Upper lobe of left lung (tissue), 6 donors: Measurements from ENCODE around the gene PFN2. TPM values are rescaled to one million over a fixed set of nuclear protein-coding genes. Genes with fewer than 3 reads are reported as not detected.

ENCODE experiments used
- ATAC-seq, 2 donors: fragments of 200-7000 bp; cut with Tn5 transposase; one replicate each; pipeline ENCODE4 v1.9.1; 2022; ENCODE audit warnings: mild to moderate bottlenecking in 2 of 2, moderate library complexity in 2 of 2; ENCODE audit not compliant: low FRiP score in 2 of 2
- DNase-seq, 2 donors: peaks; one replicate each; pipeline ENCODE4 v3.0.0-alpha.2; 2019 to 2020
- H3K27ac ChIP-seq, 4 donors: fragments of 200-600 bp; sonication (generic); one replicate each; pipeline ENCODE4 v1.5.1; 2016 to 2019
- H3K27me3 ChIP-seq, 4 donors: fragments of 200-600 bp; sonication (generic); one replicate each; pipeline ENCODE4 v1.5.1; 2017 to 2019
- H3K36me3 ChIP-seq, 4 donors: fragments of 200-600 bp; sonication (generic); one replicate each; pipeline ENCODE4 v1.5.1; 2016 to 2019
- H3K4me1 ChIP-seq, 4 donors: fragments of 200-600 bp; sonication (generic); one replicate each; pipeline ENCODE4 v1.5.1; 2018 to 2019
- H3K4me3 ChIP-seq, 4 donors: fragments of 200-600 bp; sonication (generic); one replicate each; pipeline ENCODE4 v1.5.1; 2017 to 2019; ENCODE audit warnings: mild to moderate bottlenecking in 2 of 4, moderate library complexity in 1 of 4
- H3K9me3 ChIP-seq, 4 donors: fragments of 200-600 bp; sonication (generic); one replicate each; pipeline ENCODE4 v1.5.1; 2018 to 2019
- CTCF ChIP-seq, 6 experiments: fragments of 450-650 bp in 4 of 6; fragments of 200-600 bp in 2 of 6; sonication (generic) in 2 of 6; IDR thresholded peaks; one replicate each; pipeline ENCODE4 v1.5.1; 2016 to 2019; ENCODE audit warnings: antibody characterized with exemption in 6 of 6
- EP300 ChIP-seq, 4 donors: sonication (generic); formaldehyde crosslinking; IDR thresholded peaks; one replicate each; pipeline ENCODE4 v1.5.1; 2017; ENCODE audit warnings: antibody characterized with exemption in 4 of 4, control low read depth in 2 of 4
- POLR2A ChIP-seq, 4 donors: fragments of 450-650 bp; IDR thresholded peaks; one replicate each; pipeline ENCODE4 v1.5.1; 2016 to 2017; ENCODE audit warnings: antibody characterized with exemption in 4 of 4, mild to moderate bottlenecking in 2 of 4
- POLR2AphosphoS5 ChIP-seq, 2 donors: sonication (generic); formaldehyde crosslinking; IDR thresholded peaks; one replicate each; pipeline ENCODE4 v1.5.1; 2017; ENCODE audit warnings: antibody characterized with exemption in 2 of 2
- WGBS, 2 donors: methylation state at CpG; one replicate each; pipeline ENCODE4 v1.1.5; 2017 to 2018; 5-methylcytosine and 5-hydroxymethylcytosine counted together
- total RNA-seq, 6 donors: library from RNA; depleted of rRNA in 4 of 6; stranded (reverse); fragments of >200 nt in 4 of 6; gene quantifications; one replicate each; pipeline versions ENCODE4 v1.1.0 to v1.2.1, GENCODE V29; 2016 to 2021
- donor health status: DM: no; HTN: no; CAD: no; lungs with moderate emphysema.
- donor health status: DM: no; HTN: yes; CAD: no; lungs with severe emphysema.

The PFN2 gene
- total RNA-seq, 6 donors from 2014 or later = 6.3 to 38.5 (median 16.8) TPM

- no peaks in the 10 kb centered on the region for H3K4me1 ChIP-seq
- H3K27ac ChIP-seq = no peak overlapping the region
- ATAC-seq (peak in 1 of 2 donors; percentile 38), DNase-seq (no peak)
- H3K4me3 ChIP-seq = no peak overlapping the region
- 72% methylated on average over 4 of the region's 4 CpGs for WGBS, 2 donors
- H3K27me3 ChIP-seq = no peaks in the 10 kb centered on the region
- no peaks in the 10 kb centered on the region for H3K36me3 ChIP-seq
- no peaks in the 10 kb centered on the region for H3K9me3 ChIP-seq
- TF ChIP-seq CTCF (IDR thresholded peaks at IDR 0.05) = no peak
- no peak for TF ChIP-seq EP300 (IDR thresholded peaks at IDR 0.05)
- TF ChIP-seq POLR2A (IDR thresholded peaks at IDR 0.05) = no peak
- no peak for TF ChIP-seq POLR2AphosphoS5 (IDR thresholded peaks at IDR 0.05)
These were observed 34.8 kb upstream of the PFN2 start for GRCh38 chr3:150005243-150006112.

- DNase-seq (no peak), ATAC-seq (no peak)
- Histone ChIP-seq H3K27me3 (no peaks in the 10 kb centered on the region), H3K4me3 (no peak overlapping the region), H3K9me3 (no peaks in the 10 kb centered on the region), H3K36me3 (no peaks in the 10 kb centered on the region), H3K4me1 (no peaks in the 10 kb centered on the region), H3K27ac (no peak overlapping the region)
- no peak for TF ChIP-seq POLR2A (IDR thresholded peaks at IDR 0.05)
- TF ChIP-seq EP300 (IDR thresholded peaks at IDR 0.05) = no peak
- TF ChIP-seq POLR2AphosphoS5 (IDR thresholded peaks at IDR 0.05) = no peak
- no peak for TF ChIP-seq CTCF (IDR thresholded peaks at IDR 0.05)
These were observed 29.9 kb upstream of the PFN2 start for GRCh38 chr3:150000641-150001040.

GRCh38 chr3:149999421-149999820 is 28.7 kb upstream of the PFN2 start:
- TF ChIP-seq EP300 (IDR thresholded peaks at IDR 0.05) = no peak
- no peak for TF ChIP-seq POLR2AphosphoS5 (IDR thresholded peaks at IDR 0.05)
- TF ChIP-seq POLR2A (IDR thresholded peaks at IDR 0.05) = no peak
- no peak for TF ChIP-seq CTCF (IDR thresholded peaks at IDR 0.05)
- ATAC-seq (no peak), DNase-seq (no peak)
- H3K4me1 ChIP-seq = no peaks in the 10 kb centered on the region
- no peaks in the 10 kb centered on the region for H3K36me3 ChIP-seq
- WGBS, 2 donors = 92 to 94% methylated on average over 4 of the region's 4 CpGs
- H3K9me3 ChIP-seq = peaks cover 3 to 8% (median 7%) of the 10 kb centered on the region in 4 donors
- no peak overlapping the region for H3K4me3 ChIP-seq
- no peaks in the 10 kb centered on the region for H3K27me3 ChIP-seq
- no peak overlapping the region for H3K27ac ChIP-seq

- ATAC-seq = no peak
- 95 to 96% methylated on average over 1 of the region's 1 CpG for WGBS, 2 donors
- TF ChIP-seq EP300 (IDR thresholded peaks at IDR 0.05) (no peak), POLR2AphosphoS5 (IDR thresholded peaks at IDR 0.05) (no peak), POLR2A (IDR thresholded peaks at IDR 0.05) (no peak), CTCF (IDR thresholded peaks at IDR 0.05) (no peak)
These were observed 28.3 kb upstream of the PFN2 start for GRCh38 chr3:149998946-149999345.

More at GRCh38 chr3:149998946-149999345, 28.3 kb upstream of the PFN2 start:
- Histone ChIP-seq H3K9me3 (peaks cover 3 to 11% (median 11%) of the 10 kb centered on the region in 4 donors), H3K36me3 (no peaks in the 10 kb centered on the region), H3K4me1 (no peaks in the 10 kb centered on the region), H3K27me3 (no peaks in the 10 kb centered on the region), H3K27ac (no peak overlapping the region), H3K4me3 (no peak overlapping the region)
- no peak for DNase-seq
